Right lobe of liver (tissue), 4 donors: Measurements from ENCODE around the gene MYPN.

Source experiments
- CTCF ChIP-seq, 4 donors: fragments of 200-600 bp in 3 of 4; fragments of 450-650 bp in 1 of 4; IDR thresholded peaks; one replicate each; pipeline versions ENCODE4 v1.5.1 to v1.8.0; 2016 to 2022; ENCODE audit warnings: antibody characterized with exemption in 4 of 4, mild to moderate bottlenecking in 2 of 4
- POLR2A ChIP-seq: fragments of 450-650 bp; IDR thresholded peaks from one replicate; pipeline ENCODE4 v1.6.1; 2017; ENCODE audit warnings: antibody characterized with exemption, mild to moderate bottlenecking
- donor health status: DM: no; HTN: no; CAD: no.
- donor health status: DM: no; HTN: no; CAD: no.
- donor health status: DM: no; HTN: yes; CAD: no.

- TF ChIP-seq CTCF (IDR thresholded peaks at IDR 0.05) (no peak), POLR2A (no peak)
Measured at GRCh38 chr10:68125772-68126171, 16.5 kb downstream of the MYPN start.
